Neural cell (in vitro differentiated cells): ENCODE results near the gene AGAP5.
"Not testable (repeated sequence)": the region's sequence is repeated elsewhere in the genome, so short reads cannot be mapped to it uniquely, and the experiment has no call there.

ENCODE experiments used
- EP300 ChIP-seq: fragments of 450-650 bp; conservative IDR thresholded peaks from 2 replicates; pipeline ENCODE4 v1.6.1; 2014; ENCODE audit warnings: antibody characterized with exemption, mild to moderate bottlenecking, moderate library complexity; ENCODE audit not compliant: poor library complexity, severe bottlenecking
- POLR2AphosphoS5 ChIP-seq: IDR thresholded peaks from 2 replicates; pipeline ENCODE4 v1.6.1; 2012
- SMC3 ChIP-seq: fragments of 450-650 bp; conservative IDR thresholded peaks from 2 replicates; pipeline ENCODE4 v1.6.1; 2014; ENCODE audit warnings: antibody characterized with exemption, mild to moderate bottlenecking, moderate library complexity; ENCODE audit not compliant: poor library complexity
- TF ChIP-seq, protein P1 (sequence below): fragments of 450-650 bp; IDR thresholded peaks from 2 replicates; pipeline ENCODE4 v1.5.1; 2014; ENCODE audit warnings: antibody characterized with exemption, mild to moderate bottlenecking, moderate library complexity; ENCODE audit not compliant: poor library complexity, severe bottlenecking

DNA sequence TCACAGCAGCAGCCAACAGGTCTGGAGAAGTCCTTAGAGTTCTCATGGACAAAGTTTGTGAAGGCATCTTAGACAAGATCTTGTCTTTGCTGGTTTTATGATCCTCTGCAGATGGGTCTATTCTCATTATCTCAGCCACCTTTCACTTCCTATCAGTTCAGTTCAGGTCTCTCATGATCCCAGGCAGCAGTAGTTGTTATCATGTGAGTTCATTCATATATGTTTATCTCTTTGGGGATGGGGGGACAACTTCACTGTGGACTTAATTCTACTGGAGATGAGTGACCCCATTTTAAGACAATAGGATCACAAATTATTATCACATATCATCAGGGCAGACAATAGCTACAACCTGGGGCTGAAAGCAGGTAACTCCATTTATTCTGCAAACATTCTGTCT lies 6.0 kb upstream of the AGAP5 start:
- not testable (repeated sequence) for TF ChIP-seq SMC3, EP300, POLR2AphosphoS5
- TF ChIP-seq, protein P1, sequence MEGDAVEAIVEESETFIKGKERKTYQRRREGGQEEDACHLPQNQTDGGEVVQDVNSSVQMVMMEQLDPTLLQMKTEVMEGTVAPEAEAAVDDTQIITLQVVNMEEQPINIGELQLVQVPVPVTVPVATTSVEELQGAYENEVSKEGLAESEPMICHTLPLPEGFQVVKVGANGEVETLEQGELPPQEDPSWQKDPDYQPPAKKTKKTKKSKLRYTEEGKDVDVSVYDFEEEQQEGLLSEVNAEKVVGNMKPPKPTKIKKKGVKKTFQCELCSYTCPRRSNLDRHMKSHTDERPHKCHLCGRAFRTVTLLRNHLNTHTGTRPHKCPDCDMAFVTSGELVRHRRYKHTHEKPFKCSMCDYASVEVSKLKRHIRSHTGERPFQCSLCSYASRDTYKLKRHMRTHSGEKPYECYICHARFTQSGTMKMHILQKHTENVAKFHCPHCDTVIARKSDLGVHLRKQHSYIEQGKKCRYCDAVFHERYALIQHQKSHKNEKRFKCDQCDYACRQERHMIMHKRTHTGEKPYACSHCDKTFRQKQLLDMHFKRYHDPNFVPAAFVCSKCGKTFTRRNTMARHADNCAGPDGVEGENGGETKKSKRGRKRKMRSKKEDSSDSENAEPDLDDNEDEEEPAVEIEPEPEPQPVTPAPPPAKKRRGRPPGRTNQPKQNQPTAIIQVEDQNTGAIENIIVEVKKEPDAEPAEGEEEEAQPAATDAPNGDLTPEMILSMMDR = not testable (repeated sequence)
